ENCODE results near the gene GIMAP8. TPM values are rescaled to one million over a fixed set of nuclear protein-coding genes. Genes with fewer than 3 reads are reported as not detected.
"Not testable (repeated sequence)": the region's sequence is repeated elsewhere in the genome, so short reads cannot be mapped to it uniquely, and the experiment has no call there.

The GIMAP8 gene
- total RNA-seq, 1 donor from 2014 or later = 13.6 TPM

DNA sequence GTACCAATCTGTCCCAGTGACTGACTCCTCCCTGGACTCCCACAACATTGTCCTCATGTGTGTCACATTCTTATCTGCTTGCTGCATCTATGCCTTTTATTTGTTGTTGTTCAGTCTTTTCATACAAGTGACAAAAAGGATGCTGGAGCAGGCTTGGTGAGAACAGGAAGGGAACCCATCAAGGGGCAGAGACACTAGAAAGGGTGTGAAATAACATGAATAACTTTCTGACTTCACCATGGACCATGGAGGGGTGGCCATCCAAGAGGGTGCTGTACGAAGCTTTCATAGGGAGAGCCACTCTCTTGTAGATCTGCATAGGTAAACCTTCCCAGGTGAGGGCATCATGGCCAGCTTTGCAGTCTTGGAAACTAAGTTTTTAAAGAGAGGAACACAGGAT lies 14.5 kb downstream of the GIMAP8 start:
- no peak for DNase-seq (ENCODE audit: low spot score)

DNA sequence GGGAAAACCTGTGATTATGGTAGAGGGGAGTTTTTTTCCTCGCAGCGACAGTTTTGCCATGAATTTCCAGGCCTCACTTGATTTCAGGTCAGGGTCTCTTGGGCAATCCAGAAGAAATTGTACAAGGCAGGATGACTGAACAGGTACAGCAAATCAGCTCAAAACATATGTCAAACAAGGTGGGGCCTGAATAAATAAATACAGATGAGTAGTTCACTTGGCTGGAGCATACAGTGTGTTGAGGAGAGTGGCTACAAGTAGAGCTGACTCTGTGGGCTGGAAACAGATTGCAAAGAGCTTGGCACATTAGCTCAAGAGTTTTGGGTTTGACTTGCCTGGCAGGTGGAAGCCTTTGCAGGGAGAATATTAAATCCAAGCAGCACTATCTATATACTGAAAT lies 15.0 kb downstream of the GIMAP8 start:
- no peak for DNase-seq (ENCODE audit: low spot score)

DNA sequence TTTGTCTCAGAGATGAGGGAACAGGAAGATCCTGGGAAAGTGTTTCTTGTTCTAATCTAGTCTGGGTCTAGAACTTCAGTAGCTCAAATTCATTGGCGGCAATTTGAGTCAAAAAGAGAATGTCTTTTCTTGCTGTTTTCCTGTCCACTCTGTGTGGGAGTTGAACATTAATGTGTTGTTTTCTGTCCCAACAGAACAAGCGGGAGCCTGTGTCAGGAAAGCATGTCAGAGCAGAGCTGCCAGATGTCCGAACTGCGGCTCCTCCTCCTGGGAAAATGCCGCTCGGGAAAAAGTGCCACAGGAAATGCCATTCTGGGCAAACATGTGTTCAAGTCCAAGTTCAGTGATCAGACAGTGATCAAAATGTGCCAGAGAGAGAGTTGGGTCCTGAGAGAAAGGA lies 16.0 kb downstream of the GIMAP8 start:
- DNase-seq (ENCODE audit: low spot score) = no peak

DNA sequence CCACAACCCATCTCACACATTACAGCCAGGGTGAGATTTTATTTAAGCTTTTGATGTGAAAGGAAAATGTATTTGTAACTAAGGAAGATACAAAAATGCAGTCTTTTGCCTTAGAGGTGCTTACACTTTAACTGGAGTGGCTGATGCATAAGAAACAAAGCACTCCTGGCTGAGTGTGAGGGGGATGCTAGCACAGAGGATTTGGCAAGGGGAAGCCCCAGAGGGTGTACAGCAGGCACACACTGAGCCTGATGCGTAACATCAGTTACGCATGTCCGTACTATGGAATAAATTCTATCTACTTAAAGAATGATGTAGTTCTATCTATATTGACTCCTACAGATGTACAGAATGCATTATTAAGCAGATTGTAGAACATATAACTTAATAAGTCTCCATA lies 17.8 kb downstream of the GIMAP8 start:
- no peak for DNase-seq (ENCODE audit: low spot score)

DNA sequence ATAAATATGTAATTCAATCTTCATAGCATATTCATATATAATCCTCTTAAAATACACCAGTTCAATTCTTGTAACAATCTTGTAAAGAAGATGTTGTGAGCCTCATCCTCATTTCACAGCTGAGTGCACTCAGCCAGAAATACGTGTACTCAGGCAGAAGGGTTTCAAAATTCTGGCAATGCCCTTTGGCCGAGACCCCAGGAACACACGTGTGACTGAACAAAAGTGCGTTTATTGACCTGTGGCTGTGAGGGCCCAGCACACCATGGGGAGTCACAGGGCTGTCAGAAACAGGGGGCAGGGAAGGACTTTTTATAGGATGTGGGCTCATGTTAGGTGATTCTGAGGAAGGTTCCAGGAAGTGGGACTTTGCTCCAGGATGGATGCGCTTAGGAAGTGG lies 21.5 kb downstream of the GIMAP8 start:
- no peak for DNase-seq (ENCODE audit: low spot score)

DNA sequence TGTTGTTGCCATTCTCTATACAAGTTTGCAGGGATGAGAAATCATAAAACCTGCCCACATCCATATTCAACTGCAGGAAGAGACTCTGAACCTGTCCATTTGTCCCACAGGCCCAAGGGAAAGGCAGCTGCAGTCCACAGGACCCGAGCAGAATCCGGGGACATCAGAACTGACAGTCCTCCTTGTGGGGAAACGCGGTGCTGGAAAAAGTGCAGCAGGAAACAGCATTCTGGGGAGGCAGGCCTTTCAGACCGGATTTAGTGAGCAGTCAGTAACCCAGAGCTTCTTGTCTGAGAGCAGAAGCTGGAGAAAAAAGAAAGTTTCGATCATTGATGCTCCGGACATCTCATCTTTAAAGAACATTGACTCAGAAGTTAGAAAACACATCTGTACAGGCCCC lies 23.5 kb downstream of the GIMAP8 start:
- no peak for DNase-seq (ENCODE audit: low spot score)

DNA sequence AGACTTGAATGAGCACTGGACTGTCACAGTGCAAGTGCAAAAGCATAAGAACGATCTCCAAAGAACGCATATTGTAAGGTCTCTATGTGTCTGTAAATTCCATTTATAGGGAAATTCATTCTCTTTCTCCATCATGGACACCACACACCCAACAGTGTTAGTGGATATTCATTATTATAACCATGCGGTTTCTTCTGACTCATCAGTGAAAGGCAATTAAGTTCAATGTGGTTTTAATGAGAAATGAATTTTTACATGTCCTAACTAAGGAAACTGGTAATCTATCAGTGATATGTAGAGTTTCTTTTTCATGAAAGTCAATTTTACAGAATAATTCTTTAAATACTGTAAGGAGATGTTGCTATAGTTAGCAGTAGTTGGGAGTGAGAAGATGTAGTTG lies 25.9 kb downstream of the GIMAP8 start:
- DNase-seq (ENCODE audit: low spot score) = no peak

DNA sequence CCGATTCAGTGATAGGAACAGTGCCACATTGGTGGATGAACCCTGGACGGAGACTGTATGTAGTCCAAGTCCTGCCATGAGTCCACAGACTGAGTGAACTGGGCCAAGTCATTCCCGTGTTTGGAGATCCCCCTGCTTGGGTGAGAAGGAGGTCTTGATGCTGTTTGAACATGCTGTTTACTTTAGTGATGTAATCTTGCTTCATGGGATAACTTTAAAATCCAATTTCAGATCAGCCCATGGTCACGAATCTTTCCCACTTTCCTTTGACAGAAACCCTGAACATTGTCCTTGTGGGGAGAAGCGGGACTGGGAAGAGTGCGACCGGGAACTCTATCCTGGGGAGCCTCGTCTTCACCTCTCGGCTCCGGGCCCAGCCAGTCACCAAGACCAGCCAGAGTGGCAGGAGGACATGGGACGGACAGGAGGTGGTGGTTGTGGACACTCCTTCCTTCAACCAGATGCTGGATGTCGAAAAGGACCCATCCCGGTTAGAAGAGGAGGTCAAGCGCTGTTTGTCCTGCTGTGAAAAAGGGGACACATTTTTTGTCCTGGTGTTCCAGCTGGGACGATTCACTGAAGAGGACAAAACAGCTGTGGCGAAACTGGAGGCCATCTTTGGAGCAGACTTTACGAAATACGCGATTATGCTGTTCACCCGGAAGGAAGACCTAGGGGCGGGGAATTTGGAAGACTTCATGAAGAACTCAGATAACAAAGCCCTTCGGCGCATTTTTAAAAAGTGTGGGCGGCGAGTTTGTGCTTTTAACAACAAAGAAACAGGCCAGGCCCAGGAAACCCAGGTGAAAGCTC lies 26.6 kb downstream of the GIMAP8 start:
- no peak for DNase-seq (ENCODE audit: low spot score)

DNA sequence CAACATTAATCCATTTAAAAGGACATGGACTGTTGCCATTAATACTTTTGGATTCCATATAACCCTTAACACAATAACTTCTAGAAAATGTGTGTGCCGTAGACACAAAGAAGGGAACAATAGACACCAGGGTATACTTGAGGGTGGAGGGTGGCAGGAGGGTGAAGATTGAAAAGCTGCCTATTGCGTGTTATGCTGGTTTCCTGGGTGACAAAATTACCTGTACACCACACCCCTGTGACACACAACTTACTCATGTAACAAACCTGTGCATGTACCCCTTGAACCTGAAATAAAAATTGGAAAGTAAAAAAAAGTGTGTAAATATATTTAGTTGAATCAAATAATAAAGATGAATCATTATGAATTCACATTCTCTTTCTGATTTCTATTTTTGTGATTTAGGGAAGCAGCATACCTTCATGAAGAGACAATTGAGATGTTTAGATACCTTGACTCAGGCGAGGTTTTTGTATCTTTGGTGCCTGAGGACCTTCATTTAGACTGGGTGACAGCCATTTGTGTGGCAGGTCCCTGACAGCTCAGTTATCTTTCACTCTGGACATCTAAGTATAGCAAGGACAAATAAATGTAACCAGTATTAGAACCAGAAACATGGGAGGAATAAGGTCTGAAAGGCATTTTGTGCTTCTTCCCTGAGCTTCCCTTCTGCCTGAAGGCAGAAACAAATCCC lies 28.7 kb downstream of the GIMAP8 start:
- DNase-seq (ENCODE audit: low spot score) = no peak

DNA sequence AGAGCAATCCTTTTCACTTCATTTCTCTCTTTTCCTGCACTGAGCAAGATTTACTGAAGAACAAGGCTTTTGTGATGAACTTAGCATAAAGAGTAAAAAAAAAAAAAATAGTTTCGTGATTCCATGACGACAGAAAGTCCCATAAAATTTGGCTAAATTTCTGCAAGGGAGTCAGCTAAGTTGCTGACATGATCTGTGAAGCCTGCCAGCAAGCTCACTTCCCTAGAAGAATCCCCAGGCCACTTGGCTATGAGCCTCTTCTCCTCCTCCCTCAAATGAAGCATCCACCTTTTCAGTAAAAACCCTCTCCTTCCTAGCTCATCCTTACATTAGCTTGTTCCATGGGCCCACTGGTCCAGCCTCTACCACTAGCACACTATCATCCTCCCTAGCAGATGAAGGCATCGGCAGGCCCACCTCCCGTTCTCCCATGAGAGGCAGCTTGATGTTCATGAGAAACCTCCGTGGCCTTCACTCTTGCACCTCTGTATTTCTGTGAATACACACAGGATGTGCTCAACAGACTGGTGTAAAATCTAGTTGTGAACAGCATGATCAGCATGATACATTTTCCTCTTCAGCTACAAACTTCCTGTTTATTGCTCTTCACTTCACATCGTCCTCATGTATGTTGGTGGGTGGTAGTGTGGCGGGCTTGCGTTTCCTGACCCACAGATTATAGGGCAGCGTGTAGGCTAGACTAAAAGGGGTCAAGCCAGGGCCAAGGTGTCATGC lies 30.9 kb downstream of the GIMAP8 start:
- DNase-seq (ENCODE audit: low spot score) = no peak

DNA sequence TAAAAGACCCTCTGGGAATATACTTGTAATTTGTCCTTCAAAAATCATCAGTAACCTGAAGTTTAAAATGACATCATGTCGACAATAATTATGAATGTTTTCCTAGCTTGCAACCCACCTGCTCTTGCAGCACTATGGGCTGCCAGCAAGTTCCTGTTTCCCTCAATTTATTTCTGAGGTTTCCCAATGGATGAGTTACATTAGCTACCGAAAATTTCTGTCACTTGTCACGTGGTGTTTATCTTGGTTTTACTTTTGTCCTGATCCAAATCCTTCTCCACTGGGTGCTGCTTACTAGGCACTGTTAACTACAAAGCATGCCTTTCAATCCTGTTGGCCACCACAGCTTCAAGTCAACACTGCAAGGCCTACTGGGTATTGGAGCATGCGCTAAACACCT lies 31.5 kb downstream of the GIMAP8 start:
- DNase-seq (ENCODE audit: low spot score) = no peak

DNA sequence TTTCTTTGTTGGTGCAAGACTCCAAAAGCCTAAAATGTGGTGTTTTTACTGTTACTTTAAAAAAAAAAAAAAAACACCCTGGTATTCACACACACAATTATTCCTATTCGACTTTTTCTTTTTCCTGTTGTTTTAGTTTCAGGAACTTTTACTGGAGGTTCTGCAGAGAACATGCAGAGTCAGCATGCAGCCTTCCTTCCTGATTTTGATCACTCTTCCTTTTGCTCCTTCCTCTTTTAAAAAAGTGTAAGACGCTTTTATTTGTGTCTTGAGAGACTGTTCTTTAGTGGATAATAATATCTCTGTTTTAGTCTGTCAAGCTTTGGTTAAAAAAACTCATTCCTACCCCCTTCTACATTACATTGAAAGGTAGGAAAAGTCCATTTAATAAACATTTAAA lies 33.1 kb downstream of the GIMAP8 start:
- DNase-seq (ENCODE audit: low spot score) = not testable (repeated sequence)

DNA sequence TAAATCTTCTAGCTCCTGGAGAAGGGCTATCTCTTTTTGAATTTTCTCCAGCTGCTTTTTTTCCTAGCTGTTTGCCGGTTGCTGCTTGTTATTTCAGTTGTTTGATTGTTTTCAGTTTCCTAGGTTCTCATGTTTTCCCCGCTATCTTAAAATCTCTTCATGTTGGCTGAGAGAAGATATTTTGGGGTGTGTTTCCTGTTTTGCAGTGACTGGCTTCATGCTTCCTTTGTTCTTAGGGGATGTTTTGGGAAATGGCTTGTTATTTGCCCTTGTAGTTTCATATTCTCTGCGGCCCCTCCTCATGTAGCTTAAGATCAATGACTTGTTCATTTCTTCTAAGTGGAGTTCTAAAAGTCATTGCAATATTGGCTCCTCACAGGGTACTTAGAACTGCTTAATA lies 33.6 kb downstream of the GIMAP8 start:
- DNase-seq (ENCODE audit: low spot score) = not testable (repeated sequence)

DNA sequence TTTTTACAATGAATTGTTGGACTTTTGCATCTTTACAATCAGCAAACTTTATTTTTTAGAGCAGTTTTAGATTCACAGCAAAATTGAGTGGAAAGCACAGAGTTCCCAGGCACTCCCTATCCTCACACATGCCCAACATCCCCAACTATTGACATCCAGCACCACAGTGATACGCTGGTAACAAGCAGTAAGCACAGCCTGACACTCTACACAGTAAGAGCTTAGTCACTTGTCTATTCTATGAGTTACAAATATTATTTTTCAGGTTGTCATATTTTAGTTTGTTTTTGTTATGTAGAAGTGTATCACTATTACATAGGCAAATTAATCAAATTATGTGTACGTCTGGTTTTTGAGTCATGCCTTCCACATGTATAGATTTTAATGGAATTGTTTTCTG lies 37.2 kb downstream of the GIMAP8 start:
- no peak for DNase-seq (ENCODE audit: low spot score)

DNA sequence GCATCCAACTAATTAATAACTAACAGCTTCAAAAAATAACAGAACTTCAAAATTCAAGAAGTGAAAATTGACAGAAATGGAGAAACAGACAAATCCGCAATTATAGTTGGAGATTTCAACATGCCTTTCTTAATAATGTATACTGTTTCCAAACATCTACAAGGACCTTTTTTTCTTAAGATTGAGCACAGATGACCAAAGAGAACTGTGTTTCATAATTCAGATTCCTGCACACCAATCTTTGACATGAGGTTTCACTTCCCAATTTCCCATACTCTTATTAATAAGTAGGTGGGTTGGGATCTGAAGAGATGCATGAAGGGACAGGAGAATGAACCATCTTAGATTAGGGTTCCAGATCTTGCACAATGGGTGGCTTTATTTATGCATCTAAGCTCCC lies 39.4 kb downstream of the GIMAP8 start:
- DNase-seq (ENCODE audit: low spot score) = no peak

DNA sequence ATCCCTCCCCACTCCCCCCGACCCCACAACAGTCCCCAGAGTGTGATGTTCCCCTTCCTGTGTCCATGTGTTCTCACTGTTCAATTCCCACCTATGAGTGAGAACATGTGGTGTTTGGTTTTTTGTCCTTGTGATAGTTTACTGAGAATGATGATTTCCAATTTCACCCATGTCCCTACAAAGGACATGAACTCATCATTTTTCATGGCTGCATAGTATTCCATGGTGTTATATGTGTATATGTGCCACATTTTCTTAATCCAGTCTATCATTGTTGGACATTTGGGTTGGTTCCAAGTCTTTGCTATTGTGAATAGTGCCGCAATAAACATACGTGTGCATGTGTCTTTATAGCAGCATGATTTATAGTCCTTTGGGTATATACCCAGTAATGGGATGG lies 43.0 kb downstream of the GIMAP8 start:
- DNase-seq (ENCODE audit: low spot score) = not testable (repeated sequence)

DNA sequence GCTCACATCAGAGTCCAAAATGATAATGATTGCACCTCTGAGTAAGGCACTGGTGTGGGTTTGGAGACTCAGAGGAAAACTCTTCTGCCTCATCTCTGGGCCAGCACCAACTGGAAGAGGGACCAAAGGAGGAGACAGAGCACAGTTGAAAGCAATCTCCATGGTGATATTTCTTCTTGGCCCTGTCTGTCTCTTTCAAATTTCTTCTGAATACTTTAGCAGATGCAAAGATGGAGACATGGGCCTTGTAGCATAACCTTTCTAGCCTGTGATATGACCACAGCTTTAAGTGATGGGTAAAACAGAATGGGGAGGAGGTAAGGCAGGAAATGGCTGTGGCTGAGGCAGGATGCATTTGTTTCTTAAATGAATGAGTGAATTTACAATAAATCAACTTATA lies 52.1 kb downstream of the GIMAP8 start:
- no peak for DNase-seq (ENCODE audit: low spot score)

DNA sequence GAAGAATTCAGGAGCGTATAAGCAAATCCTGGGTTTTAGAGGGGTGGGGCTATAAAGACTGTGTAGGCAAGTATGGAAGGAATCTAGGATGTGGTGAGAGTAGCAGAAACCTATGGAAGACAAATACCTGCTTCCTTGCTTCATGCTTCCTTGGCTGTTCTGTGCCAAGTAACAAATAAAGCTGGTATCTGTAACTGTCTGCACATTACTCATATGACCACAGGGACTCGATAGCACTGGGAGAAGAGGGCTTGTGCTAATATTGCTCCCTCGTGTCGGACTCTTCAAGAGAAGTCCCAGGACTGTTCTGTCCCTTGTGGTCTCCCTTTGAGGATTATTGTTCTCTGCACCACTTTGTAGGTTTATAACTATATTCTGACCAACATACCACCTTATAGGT lies 52.7 kb downstream of the GIMAP8 start:
- no peak for DNase-seq (ENCODE audit: low spot score)

DNA sequence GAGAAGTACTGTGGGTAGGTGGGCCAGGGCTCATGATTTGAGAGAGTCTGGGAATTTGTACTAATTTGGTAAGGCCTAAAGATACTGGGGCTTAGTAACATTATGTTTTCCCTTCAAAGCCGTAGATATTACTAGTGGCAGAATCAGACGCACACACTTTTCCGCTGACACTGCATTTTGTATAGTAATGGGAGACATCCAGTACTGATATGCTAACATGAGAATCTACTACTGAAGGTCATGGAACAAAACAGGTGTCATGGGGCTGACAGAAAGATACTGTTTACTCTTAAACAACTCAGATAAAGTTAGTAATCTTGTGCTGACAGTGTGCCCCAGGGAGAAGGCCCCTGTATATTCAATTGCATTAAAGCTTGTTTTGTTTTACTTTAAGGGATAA lies 53.2 kb downstream of the GIMAP8 start:
- no peak for DNase-seq (ENCODE audit: low spot score)

DNA sequence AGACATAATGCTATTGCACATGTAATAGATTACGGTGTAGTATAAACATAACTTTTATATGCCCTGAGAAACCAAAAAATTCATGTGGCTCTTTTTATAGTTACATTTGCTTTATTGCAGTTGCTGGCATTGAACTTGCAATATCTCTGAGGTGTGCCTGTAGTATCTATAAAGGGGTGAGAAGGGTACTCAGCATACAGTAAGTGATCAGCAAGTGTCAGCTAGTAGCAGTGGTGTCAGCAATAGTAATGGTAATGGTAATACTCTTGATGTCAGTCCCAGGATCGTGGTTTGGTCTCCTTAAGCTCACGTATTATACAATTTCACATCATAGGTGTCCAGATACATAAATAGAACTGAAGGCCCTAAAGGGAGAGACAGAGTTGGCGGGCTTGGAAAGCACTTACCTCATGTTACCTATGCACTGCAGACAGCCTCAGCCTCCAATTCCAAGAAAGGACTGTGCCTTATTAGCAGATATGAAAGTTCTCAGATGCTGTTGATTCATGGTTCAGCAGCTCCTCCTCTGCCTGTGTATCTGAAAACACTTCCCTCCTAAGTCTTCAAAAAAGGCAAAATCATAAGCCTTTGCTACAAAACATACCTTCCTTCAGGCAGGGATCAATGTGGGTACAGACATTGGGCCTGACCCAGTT lies 57.6 kb downstream of the GIMAP8 start:
- no peak for DNase-seq (ENCODE audit: low spot score)

DNA sequence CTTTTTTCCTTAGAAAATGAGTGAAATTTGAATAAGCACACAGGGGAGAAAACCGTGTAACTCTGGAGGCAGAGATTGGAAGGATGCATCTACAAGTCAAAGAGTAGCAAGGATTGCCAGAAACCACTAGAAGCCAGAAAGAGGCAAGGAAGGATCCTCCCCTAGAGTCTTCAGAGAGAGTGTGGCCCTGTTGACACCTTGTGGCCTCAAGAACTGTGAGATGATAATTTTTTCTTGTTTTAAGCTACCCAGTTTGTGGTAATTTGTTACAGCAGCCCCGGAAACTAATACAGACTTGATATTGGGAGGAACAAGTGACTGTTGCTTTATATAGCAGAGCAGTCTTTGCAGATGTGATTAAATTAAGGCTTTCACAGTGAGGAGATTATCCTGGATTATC lies 60.6 kb downstream of the GIMAP8 start:
- no peak for DNase-seq (ENCODE audit: low spot score)

DNA sequence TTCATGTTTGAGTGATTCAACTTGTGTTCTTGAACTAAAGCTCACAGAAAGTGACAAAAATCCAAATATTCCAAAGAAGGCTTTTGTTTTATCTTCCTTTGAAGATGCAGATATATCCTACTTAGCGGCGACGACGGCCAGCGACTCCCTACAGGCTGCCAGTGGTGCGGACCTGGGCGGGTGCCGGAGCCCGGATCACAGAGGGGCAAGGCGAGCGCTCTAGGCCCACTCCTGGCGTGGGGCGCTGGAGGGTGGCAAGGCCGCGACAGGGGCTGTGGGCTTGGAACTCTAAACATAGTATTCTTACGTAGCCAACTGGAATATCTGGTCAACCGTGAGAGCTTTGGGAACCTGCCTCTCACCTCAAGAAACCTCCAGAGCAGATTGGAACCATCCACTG lies 63.3 kb downstream of the GIMAP8 start:
- DNase-seq (ENCODE audit: low spot score) = no peak
